ENCODE results near the gene EPOP.

EPOP gene

GRCh38 chr17:38674749-38675615, at the start of gene EPOP:
EPOP (minus strand) TSS chr17:38674957; CDS start chr17:38674495, 462 bp downstream.
- H3K4me3 ChIP-seq (ENCODE audit: low read depth, low read length): peak within 1 kb of the TSS; percentile 61
- no peak for TF ChIP-seq CTCF (IDR thresholded peaks at IDR 0.05; ENCODE audit: borderline replicate concordance, insufficient read depth, low read depth, low read length)

GRCh38 chr17:38721802-38722201, 47.0 kb upstream of the EPOP start:
- TF ChIP-seq CTCF (IDR thresholded peaks at IDR 0.05; ENCODE audit: borderline replicate concordance, insufficient read depth, low read depth, low read length): no peak
- H3K4me3 ChIP-seq (ENCODE audit: low read depth, low read length): no peak overlapping the region

- TF ChIP-seq CTCF (IDR thresholded peaks at IDR 0.05; ENCODE audit: borderline replicate concordance, insufficient read depth, low read depth, low read length): no peak
- H3K4me3 ChIP-seq (ENCODE audit: low read depth, low read length): no peak overlapping the region
Observed at GRCh38 chr17:38720941-38721340, 46.2 kb upstream of the EPOP start.

GRCh38 chr17:38719943-38720641, 45.3 kb upstream of the EPOP start:
- no peak overlapping the region for H3K4me3 ChIP-seq (ENCODE audit: low read depth, low read length)
- no peak for TF ChIP-seq CTCF (IDR thresholded peaks at IDR 0.05; ENCODE audit: borderline replicate concordance, insufficient read depth, low read depth, low read length)

GRCh38 chr17:38719289-38719942, 44.7 kb upstream of the EPOP start:
- no peak overlapping the region for H3K4me3 ChIP-seq (ENCODE audit: low read depth, low read length)
- TF ChIP-seq CTCF (IDR thresholded peaks at IDR 0.05; ENCODE audit: borderline replicate concordance, insufficient read depth, low read depth, low read length): no peak

GRCh38 chr17:38717139-38717745, 42.5 kb upstream of the EPOP start:
- no peak overlapping the region for H3K4me3 ChIP-seq (ENCODE audit: low read depth, low read length)
- TF ChIP-seq CTCF (IDR thresholded peaks at IDR 0.05; ENCODE audit: borderline replicate concordance, insufficient read depth, low read depth, low read length): no peak

All from GM12875 (cell line).